ENCODE results near the gene HINFP.

- TF ChIP-seq CTCF (IDR thresholded peaks at IDR 0.05) (no peak), POLR2A (IDR thresholded peaks at IDR 0.05) (no peak)
Observed at GRCh38 chr11:119115484-119116234, 5.7 kb upstream of the HINFP start.

Data from body of pancreas (tissue), 4 donors.